Neural progenitor cell (in vitro differentiated cells): Measurements from ENCODE around the gene CDHR2.

Experiments used
- EZH2phosphoT487 ChIP-seq: fragments of 200-600 bp; sonication (generic); IDR thresholded peaks from 2 replicates; pipeline ENCODE4 v1.6.1; 2017; ENCODE audit warnings: antibody characterized with exemption
- TF ChIP-seq, protein P1 (sequence below): fragments of 200-600 bp; sonication (generic); IDR thresholded peaks from 2 replicates; pipeline ENCODE4 v1.5.1; 2017; ENCODE audit warnings: antibody characterized with exemption, mild to moderate bottlenecking

DNA sequence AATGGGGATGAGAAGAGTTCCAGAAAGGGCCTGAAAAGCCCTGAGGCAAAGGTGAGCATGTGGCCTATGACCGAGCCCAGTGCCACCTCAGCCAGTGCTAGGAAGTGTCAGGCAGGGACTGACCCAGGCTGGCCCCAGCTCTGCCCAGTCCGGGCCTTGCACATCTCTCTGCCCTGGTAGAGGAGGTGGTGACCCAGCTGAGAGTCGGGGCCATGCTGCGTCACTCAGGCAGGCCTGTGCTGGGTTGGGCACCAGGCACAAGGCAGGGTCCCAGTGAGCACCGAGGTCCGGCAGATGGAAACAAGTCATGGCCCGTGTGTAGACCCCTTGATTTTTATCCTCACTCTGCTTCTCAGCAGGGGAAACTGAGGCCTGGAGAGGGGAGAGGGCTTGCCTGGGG is 729 bp downstream of the CDHR2 start:
- TF ChIP-seq, protein P1, sequence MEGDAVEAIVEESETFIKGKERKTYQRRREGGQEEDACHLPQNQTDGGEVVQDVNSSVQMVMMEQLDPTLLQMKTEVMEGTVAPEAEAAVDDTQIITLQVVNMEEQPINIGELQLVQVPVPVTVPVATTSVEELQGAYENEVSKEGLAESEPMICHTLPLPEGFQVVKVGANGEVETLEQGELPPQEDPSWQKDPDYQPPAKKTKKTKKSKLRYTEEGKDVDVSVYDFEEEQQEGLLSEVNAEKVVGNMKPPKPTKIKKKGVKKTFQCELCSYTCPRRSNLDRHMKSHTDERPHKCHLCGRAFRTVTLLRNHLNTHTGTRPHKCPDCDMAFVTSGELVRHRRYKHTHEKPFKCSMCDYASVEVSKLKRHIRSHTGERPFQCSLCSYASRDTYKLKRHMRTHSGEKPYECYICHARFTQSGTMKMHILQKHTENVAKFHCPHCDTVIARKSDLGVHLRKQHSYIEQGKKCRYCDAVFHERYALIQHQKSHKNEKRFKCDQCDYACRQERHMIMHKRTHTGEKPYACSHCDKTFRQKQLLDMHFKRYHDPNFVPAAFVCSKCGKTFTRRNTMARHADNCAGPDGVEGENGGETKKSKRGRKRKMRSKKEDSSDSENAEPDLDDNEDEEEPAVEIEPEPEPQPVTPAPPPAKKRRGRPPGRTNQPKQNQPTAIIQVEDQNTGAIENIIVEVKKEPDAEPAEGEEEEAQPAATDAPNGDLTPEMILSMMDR, result no peak
- no peak for TF ChIP-seq EZH2phosphoT487
